Adrenal gland (tissue), 12 donors: Measurements from ENCODE around the gene WNT5A. TPM values are rescaled to one million over a fixed set of nuclear protein-coding genes. Genes with fewer than 3 reads are reported as not detected.

Experiments
- DNase-seq, 7 donors: peaks; one replicate each; pipeline ENCODE4 v3.0.0-alpha.2; 2019 to 2020
- H3K27ac ChIP-seq, 5 donors: fragments of 200-600 bp; sonication (generic) in 4 of 5; 1 replicate in 3 of 5; 2 replicates in 2 of 5; pipeline versions ENCODE4 v1.5.1 to v1.8.0; 2016 to 2020; ENCODE audit warnings: mild to moderate bottlenecking in 1 of 5
- H3K27me3 ChIP-seq: fragments of 200-600 bp; 2 replicates; pipeline ENCODE4 v1.8.0; 2021
- H3K36me3 ChIP-seq, 2 donors: fragments of 200-600 bp; replicated peaks in 1 of 2; 1 replicate in 1 of 2; 2 replicates in 1 of 2; pipeline versions ENCODE4 v1.5.1 to v1.8.0; 2018 to 2022
- H3K4me1 ChIP-seq, 2 donors: fragments of 200-600 bp; replicated peaks in 1 of 2; 1 replicate in 1 of 2; 2 replicates in 1 of 2; pipeline versions ENCODE4 v1.5.1 to v1.8.0; 2018 to 2021
- H3K4me3 ChIP-seq, 4 donors: fragments of 200-600 bp; sonication (generic) in 3 of 4; one replicate each; pipeline ENCODE4 v1.5.1; 2016 to 2018
- H3K9me3 ChIP-seq, 3 donors: fragments of 200-600 bp; sonication (generic) in 1 of 3; replicated peaks in 1 of 3; 1 replicate in 2 of 3; 2 replicates in 1 of 3; pipeline versions ENCODE4 v1.5.1 to v1.8.0; 2016 to 2021
- CTCF ChIP-seq, 6 experiments: fragments of 450-650 bp in 4 of 6; fragments of 200-600 bp in 2 of 6; sonication (generic) in 1 of 6; IDR thresholded peaks; 1 replicate in 5 of 6; 2 replicates in 1 of 6; pipeline versions ENCODE4 v1.5.1 to v1.8.0; 2016 to 2021; ENCODE audit warnings: antibody characterized with exemption in 6 of 6, mild to moderate bottlenecking in 2 of 6, moderate library complexity in 1 of 6
- POLR2A ChIP-seq, 2 donors: fragments of 450-650 bp; IDR thresholded peaks; one replicate each; pipeline ENCODE4 v1.6.1; 2017; ENCODE audit warnings: antibody characterized with exemption in 2 of 2, mild to moderate bottlenecking in 2 of 2, moderate library complexity in 1 of 2
- WGBS, 4 donors: extraction: QIAGEN DNeasy Blood & Tissue Kit in 2 of 4; methylation state at CpG; one replicate each; pipeline versions ENCODE4 v1.1.5 to v1.1.7; 2013 to 2017; 5-methylcytosine and 5-hydroxymethylcytosine counted together
- intact Hi-C, 2 donors: fragments of 100-400 bp; cut with DNase I; formaldehyde crosslinking; loops; one replicate each; pipeline versions ENCODE4 v1.14.1 to v1.15.0; 2022 to 2023
- polyA plus RNA-seq, 3 donors: library from polyadenylated mRNA; stranded (reverse); fragments of 200-250 nt in 2 of 3; fragments of 350-450 nt in 1 of 3; fragmentation: Illumina TruSeq in 1 of 3; extraction: RNeasy Lipid Tissue Mini Kit (QIAGEN cat#74804) in 1 of 3; gene quantifications; one replicate each; pipeline ENCODE4 v1.2.3, GENCODE V29; 2013 to 2014
- total RNA-seq, 9 donors: library from RNA; depleted of rRNA in 4 of 9; stranded (reverse); fragments of >200 nt in 4 of 9; fragments of 120-200 nt in 1 of 9; fragmentation: NEBNext Ultra II Directional in 1 of 9; extraction: Animal tissue kit (Norgen Biotek cat#: 25700) in 1 of 9; gene quantifications; one replicate each; pipeline versions ENCODE4 v1.1.0 to v1.2.4, GENCODE V29; 2013 to 2023
- donor health status: healthy with polysubstance abuse.
- donor health status: Bipolar disorder and iron deficiency.
- donor health status: DM: yes; HTN: yes; CAD: no.
- donor health status: DM: no; HTN: no; CAD: no.
- donor health status: DM: no; HTN: no; CAD: no.
- donor health status: DM: yes; HTN: yes; CAD: no.

Gene WNT5A
- total and polyA plus RNA-seq, 12 donors: 0.54 to 16.2 (median 2.9) TPM

DNA sequence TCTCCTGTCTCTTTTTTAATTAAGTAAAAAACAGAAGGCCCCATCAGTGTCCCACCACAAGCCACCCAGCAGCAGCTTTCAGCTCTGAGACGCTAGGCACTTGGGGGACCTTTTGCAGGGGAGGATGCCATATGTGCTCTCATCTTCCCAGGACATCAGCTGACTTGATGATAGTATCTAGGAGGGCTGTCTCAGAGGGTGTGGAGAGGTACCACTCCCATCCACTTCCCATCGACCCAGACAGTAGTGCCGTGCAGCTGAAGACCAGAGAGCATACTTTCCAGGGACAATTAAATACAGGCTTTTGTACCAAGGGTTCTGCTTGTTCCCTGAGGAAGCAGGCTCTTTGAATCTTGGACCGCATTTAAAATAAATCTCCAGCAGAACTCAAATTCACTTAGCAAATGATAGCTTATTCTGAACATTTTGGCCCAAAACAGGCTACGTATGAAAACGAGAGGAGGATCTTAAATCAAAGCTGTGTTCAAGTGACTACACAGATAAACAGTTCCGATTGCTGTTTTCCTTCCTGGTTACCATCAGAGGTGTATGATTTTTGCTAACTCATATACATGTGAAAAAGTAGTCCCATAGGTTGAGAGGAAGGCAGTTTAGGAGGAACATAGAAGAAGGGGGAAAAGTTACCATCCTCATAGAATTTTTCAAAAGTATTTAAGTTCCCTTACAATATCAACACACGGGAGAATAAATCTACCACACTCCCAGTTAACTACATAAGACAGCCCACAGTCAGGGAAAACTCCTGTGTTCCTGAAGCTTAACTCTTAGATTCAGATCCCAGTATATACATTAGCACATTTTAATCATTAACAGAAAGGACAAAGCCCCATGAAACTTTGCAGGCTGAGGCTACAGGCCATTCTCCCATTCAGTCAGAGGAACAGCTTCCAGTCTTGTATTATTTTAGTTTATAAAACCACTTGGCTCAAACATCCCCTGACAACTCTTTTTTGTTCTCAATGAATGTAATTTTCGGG lies 9.5 kb downstream of the WNT5A start:
- no peak for TF ChIP-seq CTCF (IDR thresholded peaks at IDR 0.05)
- TF ChIP-seq POLR2A (IDR thresholded peaks at IDR 0.05): no peak
- no peak for DNase-seq
- Histone ChIP-seq H3K27ac (no peak overlapping the region), H3K27me3 (peaks cover 36% of the 10 kb centered on the region), H3K9me3 (no peaks in the 10 kb centered on the region), H3K4me1 (peaks cover 0 to 11% of the 10 kb centered on the region in 2 donors), H3K4me3 (no peak overlapping the region), H3K36me3 (no peaks in the 10 kb centered on the region)
- intact Hi-C loops: no loop called here
- WGBS, 4 donors: 77 to 85% (median 78%) methylated on average over 9 of the region's 9 CpGs

- WGBS, 4 donors: 66 to 84% (median 74%) methylated on average over 3 of the region's 3 CpGs
- intact Hi-C loops: no loop called here
Measured at GRCh38 chr3:55476515-55476914, 10.6 kb downstream of the WNT5A start.

DNA sequence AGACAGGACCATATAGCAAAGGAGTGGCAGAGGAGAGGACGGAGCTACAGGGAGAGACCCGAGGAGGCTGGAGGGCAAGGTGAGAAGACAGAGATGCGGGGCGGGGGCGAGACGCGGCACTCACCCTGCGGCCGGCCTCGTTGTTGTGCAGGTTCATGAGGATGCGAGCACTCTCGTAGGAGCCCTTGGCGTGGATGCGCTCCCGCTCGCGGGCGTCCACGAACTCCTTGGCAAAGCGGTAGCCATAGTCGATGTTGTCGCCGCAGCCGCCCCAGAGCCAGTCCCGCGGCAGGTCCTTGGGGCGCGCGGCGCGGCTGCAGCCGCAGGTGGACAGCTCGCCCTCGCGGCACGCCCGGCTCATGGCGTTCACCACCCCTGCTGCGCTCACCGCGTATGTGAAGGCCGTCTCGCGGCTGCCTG lies 12.9 kb downstream of the WNT5A start:
- Histone ChIP-seq H3K9me3 (no peaks in the 10 kb centered on the region), H3K4me3 (no peak overlapping the region), H3K4me1 (no peaks in the 10 kb centered on the region), H3K27ac (no peak overlapping the region), H3K27me3 (peaks cover 5% of the 10 kb centered on the region), H3K36me3 (no peaks in the 10 kb centered on the region)
- DNase-seq: no peak
- TF ChIP-seq CTCF (IDR thresholded peaks at IDR 0.05) (no peak), POLR2A (IDR thresholded peaks at IDR 0.05) (no peak)
- WGBS, 4 donors: 83 to 88% (median 85%) methylated on average over 12 to 44 of the region's 44 CpGs
- intact Hi-C loops: no loop called here

More at GRCh38 chr3:55476515-55476914, 10.6 kb downstream of the WNT5A start:
- Histone ChIP-seq H3K4me3 (no peak overlapping the region), H3K9me3 (no peaks in the 10 kb centered on the region), H3K27ac (no peak overlapping the region), H3K27me3 (peaks cover 25% of the 10 kb centered on the region), H3K36me3 (no peaks in the 10 kb centered on the region), H3K4me1 (peaks cover 0 to 8% of the 10 kb centered on the region in 2 donors)
- TF ChIP-seq POLR2A (IDR thresholded peaks at IDR 0.05) (no peak), CTCF (IDR thresholded peaks at IDR 0.05) (no peak)
- DNase-seq: no peak

DNA sequence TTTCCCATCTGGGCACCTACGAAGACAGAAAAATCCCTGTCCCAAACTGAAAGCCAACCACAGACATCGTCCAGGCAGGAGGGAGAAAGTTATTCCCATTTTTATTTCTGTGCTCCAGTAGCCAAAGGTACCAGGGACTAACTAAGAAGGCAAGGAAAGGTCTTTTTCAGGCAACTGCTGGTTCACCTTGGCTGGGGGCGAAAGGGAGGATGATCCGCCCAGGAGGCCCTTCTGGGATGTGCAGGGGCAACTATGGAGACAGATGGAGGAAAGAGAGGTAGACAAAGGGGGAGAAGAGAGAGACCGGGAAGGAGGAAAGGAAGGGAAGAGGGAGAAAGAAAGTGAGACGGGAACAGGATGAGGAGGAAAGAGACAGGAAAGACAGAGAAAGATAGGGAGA lies 13.3 kb downstream of the WNT5A start:
- H3K27ac ChIP-seq: no peak overlapping the region
- H3K9me3 ChIP-seq: no peaks in the 10 kb centered on the region
- peaks cover 4% of the 10 kb centered on the region for H3K27me3 ChIP-seq
- no peaks in the 10 kb centered on the region for H3K4me1 ChIP-seq
- H3K36me3 ChIP-seq: no peaks in the 10 kb centered on the region
- no peak for DNase-seq
- intact Hi-C loops: no loop called here
- 79 to 93% (median 82%) methylated on average over 6 of the region's 6 CpGs for WGBS, 4 donors
- TF ChIP-seq POLR2A (IDR thresholded peaks at IDR 0.05) (no peak), CTCF (IDR thresholded peaks at IDR 0.05) (no peak)
- H3K4me3 ChIP-seq: no peak overlapping the region
